HepG2 (cell line): ENCODE data around the gene TEKT3. TPM values are rescaled to one million over a fixed set of nuclear protein-coding genes. Genes with fewer than 3 reads are reported as not detected.
A peak's percentile ranks its signal among the peaks of the same experiment; 100 is the strongest.

Experiments
- AKAP8 ChIP-seq: sonication (generic); formaldehyde crosslinking; IDR thresholded peaks from 2 replicates; pipeline ENCODE4 v1.5.1; 2020; ENCODE audit warnings: mild to moderate bottlenecking, missing genetic modification reagents
- ESRRA ChIP-seq: sonication (generic); formaldehyde crosslinking; IDR thresholded peaks from 2 replicates; pipeline ENCODE4 v1.5.1; 2020; ENCODE audit warnings: mild to moderate bottlenecking, low read depth, missing genetic modification reagents
- FOSL2 ChIP-seq: sonication (generic); formaldehyde crosslinking; IDR thresholded peaks from 2 replicates; pipeline ENCODE4 v1.4.0; 2020; ENCODE audit warnings: missing genetic modification reagents
- HNRNPUL1 ChIP-seq: fragments of 200-400 bp; formaldehyde crosslinking; IDR thresholded peaks from 2 replicates; pipeline ENCODE4 v1.6.1; 2017; ENCODE audit warnings: low read depth, mild to moderate bottlenecking, low read length, moderate library complexity
- HOXA7 ChIP-seq: sonication (generic); formaldehyde crosslinking; IDR thresholded peaks from 2 replicates; pipeline ENCODE4 v1.8.1; 2022; ENCODE audit warnings: mild to moderate bottlenecking, missing genetic modification reagents, moderate library complexity
- JARID2 ChIP-seq: sonication (generic); formaldehyde crosslinking; IDR thresholded peaks from 2 replicates; pipeline ENCODE4 v1.8.1; 2023; ENCODE audit warnings: missing genetic modification reagents, inconsistent platforms; ENCODE audit not compliant: insufficient replicate concordance
- KLF6 ChIP-seq: IDR thresholded peaks from 2 replicates; pipeline ENCODE4 v1.8.0; 2016; ENCODE audit warnings: missing biosample characterization, missing genetic modification reagents
- MAFK ChIP-seq, 2 experiments: IDR thresholded peaks in 1 of 2; conservative IDR thresholded peaks in 1 of 2; 2 replicates each; pipeline ENCODE4 v1.6.1; 2011; ENCODE audit warnings: improper control_type of control experiment in 2 of 2, low read length in 2 of 2
- NR2F2 ChIP-seq: IDR thresholded peaks from 2 replicates; pipeline ENCODE4 v1.6.1; 2012; ENCODE audit warnings: low read depth, inconsistent platforms, borderline replicate concordance
- RAD51 ChIP-seq: fragments of 450-650 bp; IDR thresholded peaks from 2 replicates; pipeline ENCODE4 v1.6.1; 2016; ENCODE audit warnings: borderline replicate concordance
- TCF7L2 ChIP-seq: IDR thresholded peaks from 2 replicates; pipeline ENCODE4 v1.6.1; 2011; ENCODE audit warnings: mild to moderate bottlenecking, low read depth, low read length, moderate library complexity
- THAP9 ChIP-seq: sonication (generic); formaldehyde crosslinking; IDR thresholded peaks from 2 replicates; pipeline ENCODE4; 2020; ENCODE audit warnings: missing genetic modification reagents, mild to moderate bottlenecking, borderline replicate concordance
- USF2 ChIP-seq, 2 experiments: sonication (generic) in 1 of 2; formaldehyde crosslinking in 1 of 2; IDR thresholded peaks; 2 replicates each; pipeline versions ENCODE4 v1.5.1 to v1.6.1; 2011 to 2020; ENCODE audit warnings: borderline replicate concordance in 1 of 2, low read depth in 1 of 2, low read length in 1 of 2, mild to moderate bottlenecking in 1 of 2, missing genetic modification reagents in 1 of 2, moderate library complexity in 1 of 2
- ZFP62 ChIP-seq: sonication (generic); formaldehyde crosslinking; IDR thresholded peaks from 2 replicates; pipeline ENCODE4 v1.4.0; 2020; ENCODE audit warnings: missing genetic modification reagents
- ZMYM4 ChIP-seq: sonication (generic); formaldehyde crosslinking; IDR thresholded peaks from 2 replicates; pipeline ENCODE4 v1.8.1; 2023; ENCODE audit warnings: mild to moderate bottlenecking, missing genetic modification reagents
- ZNF276 ChIP-seq: sonication (generic); formaldehyde crosslinking; IDR thresholded peaks from 2 replicates; pipeline ENCODE4 v1.4.0; 2020; ENCODE audit warnings: mild to moderate bottlenecking, low read depth, missing genetic modification reagents
- ZNF33A ChIP-seq: sonication (generic); formaldehyde crosslinking; IDR thresholded peaks from 2 replicates; pipeline ENCODE4 v1.5.1; 2020; ENCODE audit warnings: missing genetic modification reagents, mild to moderate bottlenecking, moderate library complexity, borderline replicate concordance
- ZNF446 ChIP-seq: sonication (generic); formaldehyde crosslinking; IDR thresholded peaks from 2 replicates; pipeline ENCODE4 v1.5.0; 2020; ENCODE audit warnings: mild to moderate bottlenecking, missing genetic modification reagents
- ZNF512 ChIP-seq: sonication (generic); formaldehyde crosslinking; IDR thresholded peaks from 2 replicates; pipeline ENCODE4 v1.4.0; 2020; ENCODE audit warnings: mild to moderate bottlenecking, missing genetic modification reagents
- ZNF772 ChIP-seq: sonication (generic); formaldehyde crosslinking; IDR thresholded peaks from 2 replicates; pipeline ENCODE4 v1.5.0; 2020; ENCODE audit warnings: mild to moderate bottlenecking, missing genetic modification reagents
- polyA plus RNA-seq, 8 experiments: library from polyadenylated mRNA; depleted of rRNA in 3 of 8; stranded (reverse) in 7 of 8; unstranded in 1 of 8; fragments of >200 nt; fragmentation: Illumina TruSeq in 4 of 8; extraction: Trizol in 4 of 8; gene quantifications; 2 replicates each; pipeline versions ENCODE4 v1.2.1 to v1.2.3, GENCODE V29; 2011 to 2016; ENCODE audit warnings: low read depth in 4 of 8, missing spikeins in 1 of 8, mixed read lengths in 1 of 8; ENCODE audit not compliant: insufficient read depth in 1 of 8
- total RNA-seq, 5 experiments: library from RNA; depleted of rRNA; stranded (reverse); fragments of >200 nt; fragmentation: Illumina TruSeq; extraction: Trizol; gene quantifications; 2 replicates each; pipeline ENCODE4 v1.2.3, GENCODE V29; 2016; ENCODE audit warnings: low read depth in 1 of 5

The TEKT3 gene
- total and polyA plus RNA-seq, 2 of the 13 experiments (the other 11 are each of a cell fraction or from before 2014, with no cell fraction given), result 0.58 to 0.82 TPM

- TF ChIP-seq KLF6 (CRISPR knock-in tag), result no peak
- no peak for TF ChIP-seq NR2F2
- TF ChIP-seq FOSL2 (CRISPR knock-in tag), result peak; percentile 10; the same call in 1 of the 2 replicates
- TF ChIP-seq ZFP62, result no peak
- no peak for TF ChIP-seq HNRNPUL1
- TF ChIP-seq TCF7L2, result no peak
- TF ChIP-seq USF2 (IDR thresholded peaks at IDR 0.05; ENCODE audit: low read depth, low read length), result no peak
- no peak for TF ChIP-seq USF2 (CRISPR knock-in tag; IDR thresholded peaks at IDR 0.05; ENCODE audit: borderline replicate concordance)
- TF ChIP-seq ZNF512 (CRISPR knock-in tag), result no peak
- TF ChIP-seq THAP9 (CRISPR knock-in tag), result no peak
- no peak for TF ChIP-seq HOXA7 (CRISPR knock-in tag)
- no peak for TF ChIP-seq ZNF276 (CRISPR knock-in tag)
- no peak for TF ChIP-seq ESRRA (CRISPR knock-in tag)
- TF ChIP-seq MAFK (conservative IDR thresholded peaks at IDR 0.05 in 1 of 2, IDR thresholded peaks at IDR 0.05 in 1 of 2; ENCODE audit: low read length in 2 of 2), result no peak
- TF ChIP-seq ZNF772 (CRISPR knock-in tag), result peak; percentile 40; the same call in 1 of the 2 replicates
- TF ChIP-seq JARID2 (CRISPR knock-in tag), result no peak
- no peak for TF ChIP-seq ZNF446 (CRISPR knock-in tag)
- TF ChIP-seq ZNF33A (CRISPR knock-in tag), result no peak
- TF ChIP-seq RAD51, result no peak
- 0 out of 2 replicates have a peak, but pooled peaks have one; percentile 72 for TF ChIP-seq AKAP8
- peak; percentile 55; the same call in 1 of the 2 replicates for TF ChIP-seq ZMYM4
Observed at GRCh38 chr17:15260376-15261257, 80.8 kb downstream of the TEKT3 start (continued).
